ENCODE measurements around the gene TMEM163. TPM values are rescaled to one million over a fixed set of nuclear protein-coding genes. Genes with fewer than 3 reads are reported as not detected.

Gene TMEM163
- total and polyA plus RNA-seq, 2 donors from 2014 or later = 2.6 to 5.9 TPM

DNA sequence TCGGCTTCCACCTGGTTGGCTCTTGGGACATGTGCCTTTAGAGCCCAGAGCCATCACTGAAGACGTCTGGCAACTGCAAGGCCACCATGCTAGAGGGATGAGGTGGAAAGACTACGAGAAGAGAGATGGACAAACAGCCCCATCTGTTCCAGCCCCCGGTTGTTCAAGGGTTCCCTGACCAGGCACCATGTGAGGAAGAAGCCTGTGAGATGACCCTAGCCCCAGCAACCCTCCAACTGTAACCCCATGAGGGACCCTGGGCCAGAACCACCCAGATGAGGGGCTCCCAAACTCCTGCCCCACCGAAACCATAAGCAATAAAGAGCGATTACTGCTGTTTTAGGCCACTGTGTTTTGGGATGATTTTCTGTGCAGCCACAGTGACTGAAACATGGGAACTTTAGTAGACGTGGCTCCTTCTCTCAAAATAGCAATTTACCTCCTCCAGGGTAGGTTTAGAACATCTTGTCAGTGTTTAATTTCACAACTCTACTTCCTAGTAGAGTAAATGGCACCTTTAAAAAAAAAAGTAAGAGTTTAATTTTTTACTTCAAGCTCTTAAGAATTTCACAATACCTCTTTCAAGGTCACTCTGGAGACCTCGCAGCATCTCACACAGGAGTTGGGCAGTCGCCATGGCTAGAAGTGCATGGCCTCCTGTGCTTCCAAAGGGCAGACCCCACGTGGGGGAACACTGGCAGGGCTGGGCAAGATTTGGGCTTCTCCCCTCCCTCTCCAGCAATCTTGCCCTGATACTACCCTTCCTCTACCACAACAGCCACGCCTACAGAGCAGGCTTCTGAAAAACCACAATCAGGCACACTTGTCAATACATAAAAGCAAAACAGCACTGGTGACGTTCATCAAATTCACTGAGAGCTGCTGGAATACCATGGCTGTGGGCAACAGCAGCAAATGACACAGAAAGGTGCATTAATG lies 48.8 kb downstream of the TMEM163 start:
- H3K9me3 ChIP-seq (ENCODE audit: control insufficient read depth in 2 of 3, insufficient read depth in 1 of 3, low read length in 3 of 3) = no peaks in the 10 kb centered on the region
- H3K4me1 ChIP-seq (ENCODE audit: control insufficient read depth in 2 of 3, insufficient read depth in 2 of 3, low read depth in 1 of 3, low read length in 3 of 3) = peaks cover 0 to 15% (median 0%) of the 10 kb centered on the region in 3 donors
- intact Hi-C loops (cut with DNase I) = no loop called here
- no peak overlapping the region for H3K9ac ChIP-seq (ENCODE audit: low read length in 3 of 3)
- no peak overlapping the region for H3K4me3 ChIP-seq (ENCODE audit: low read length in 3 of 3)
- peak in 2 of 5 donors; percentile 12 to 88 for DNase-seq
- H3K27me3 ChIP-seq (ENCODE audit: control insufficient read depth, insufficient read depth, low read length) = no peaks in the 10 kb centered on the region
- peak; percentile 30 for FAIRE-seq
- H3K36me3 ChIP-seq (ENCODE audit: control insufficient read depth in 2 of 3, insufficient read depth in 3 of 3, low read length in 3 of 3) = no peaks in the 10 kb centered on the region
- peak overlapping the region in 1 of 2 donors; percentile 59 for H3K27ac ChIP-seq (ENCODE audit: low read depth in 2 of 2, low read length in 2 of 2)
- TF ChIP-seq CTCF (IDR thresholded peaks at IDR 0.05; ENCODE audit: borderline replicate concordance, extremely low read depth, insufficient read depth) = no peak

- intact Hi-C loops (cut with DNase I) = no loop called here
- FAIRE-seq = no peak
- H3K27ac ChIP-seq (ENCODE audit: low read depth in 2 of 2, low read length in 2 of 2) = no peak overlapping the region
- H3K4me1 ChIP-seq (ENCODE audit: control insufficient read depth in 2 of 3, insufficient read depth in 2 of 3, low read depth in 1 of 3, low read length in 3 of 3) = peaks cover 0 to 15% (median 0%) of the 10 kb centered on the region in 3 donors
- no peaks in the 10 kb centered on the region for H3K36me3 ChIP-seq (ENCODE audit: control insufficient read depth in 2 of 3, insufficient read depth in 3 of 3, low read length in 3 of 3)
- no peak for DNase-seq
- no peaks in the 10 kb centered on the region for H3K27me3 ChIP-seq (ENCODE audit: control insufficient read depth, insufficient read depth, low read length)
- no peaks in the 10 kb centered on the region for H3K9me3 ChIP-seq (ENCODE audit: control insufficient read depth in 2 of 3, insufficient read depth in 1 of 3, low read length in 3 of 3)
- H3K9ac ChIP-seq (ENCODE audit: low read length in 3 of 3) = no peak overlapping the region
- no peak overlapping the region for H3K4me3 ChIP-seq (ENCODE audit: low read length in 3 of 3)
- no peak for TF ChIP-seq CTCF (IDR thresholded peaks at IDR 0.05; ENCODE audit: borderline replicate concordance, extremely low read depth, insufficient read depth)
Measured at GRCh38 chr2:134668821-134669220, 50.0 kb downstream of the TMEM163 start.

- H3K27me3 ChIP-seq (ENCODE audit: control insufficient read depth, insufficient read depth, low read length) = no peaks in the 10 kb centered on the region
- DNase-seq (no peak), FAIRE-seq (no peak)
- H3K36me3 ChIP-seq (ENCODE audit: control insufficient read depth in 2 of 3, insufficient read depth in 3 of 3, low read length in 3 of 3) = no peaks in the 10 kb centered on the region
- H3K27ac ChIP-seq (ENCODE audit: low read depth in 2 of 2, low read length in 2 of 2) = no peak overlapping the region
- no peak overlapping the region for H3K9ac ChIP-seq (ENCODE audit: low read length in 3 of 3)
- H3K4me3 ChIP-seq (ENCODE audit: low read length in 3 of 3) = no peak overlapping the region
- H3K9me3 ChIP-seq (ENCODE audit: control insufficient read depth in 2 of 3, insufficient read depth in 1 of 3, low read length in 3 of 3) = no peaks in the 10 kb centered on the region
- peaks cover 0 to 15% (median 0%) of the 10 kb centered on the region in 3 donors for H3K4me1 ChIP-seq (ENCODE audit: control insufficient read depth in 2 of 3, insufficient read depth in 2 of 3, low read depth in 1 of 3, low read length in 3 of 3)
- TF ChIP-seq CTCF (IDR thresholded peaks at IDR 0.05; ENCODE audit: borderline replicate concordance, extremely low read depth, insufficient read depth) = no peak
- intact Hi-C loops (cut with DNase I) = no loop called here
Measured at GRCh38 chr2:134667541-134667940, 51.3 kb downstream of the TMEM163 start.
